Keratinocyte (primary cell): ENCODE data around the gene ABR. TPM values are rescaled to one million over a fixed set of nuclear protein-coding genes. Genes with fewer than 3 reads are reported as not detected.

Source experiments
- DNase-seq: peaks from one replicate; pipeline ENCODE4 v3.0.0-alpha.2; 2011; ENCODE audit warnings: low read depth, missing footprints, low spot score
- FAIRE-seq: peaks from 2 replicates; lab custom pipeline; 2011; peaks lifted over from hg19 to GRCh38; lab: Jason Lieb, UNC
- H2AFZ ChIP-seq: 2 replicates; pipeline ENCODE4 v1.6.0; 2012; ENCODE audit warnings: low read length, control low read depth, inconsistent platforms; ENCODE audit not compliant: control insufficient read depth
- H3K27ac ChIP-seq: 2 replicates; pipeline ENCODE4 v1.5.1; 2011; ENCODE audit warnings: low read length; ENCODE audit not compliant: control insufficient read depth, insufficient read depth
- H3K27me3 ChIP-seq: 3 replicates; pipeline ENCODE4 v1.6.0; 2011; ENCODE audit warnings: low read length; ENCODE audit not compliant: control insufficient read depth, insufficient read depth; ENCODE audit errors: extremely low read depth
- H3K36me3 ChIP-seq, 2 experiments: 2 replicates in 1 of 2; 3 replicates in 1 of 2; pipeline ENCODE4 v1.5.1; 2011; ENCODE audit warnings: low read length in 2 of 2, mild to moderate bottlenecking in 1 of 2; ENCODE audit not compliant: control insufficient read depth in 2 of 2, insufficient read depth in 2 of 2; ENCODE audit errors: extremely low read depth in 1 of 2
- H3K4me1 ChIP-seq: 3 replicates; pipeline ENCODE4 v1.5.1; 2011; ENCODE audit warnings: low read length; ENCODE audit not compliant: control insufficient read depth, insufficient read depth; ENCODE audit errors: extremely low read depth
- H3K4me2 ChIP-seq: 3 replicates; pipeline ENCODE4 v1.6.0; 2011; ENCODE audit warnings: low read depth, low read length; ENCODE audit not compliant: control insufficient read depth, insufficient read depth; ENCODE audit errors: extremely low read depth
- H3K4me3 ChIP-seq, 3 experiments: fragments of 200-600 bp in 1 of 3; sonication (generic) in 1 of 3; 2 replicates in 2 of 3; 3 replicates in 1 of 3; pipeline ENCODE4 v1.5.1; 2011 to 2016; ENCODE audit warnings: low read length in 3 of 3, mild to moderate bottlenecking in 3 of 3, control low read depth in 2 of 3, inconsistent platforms in 1 of 3, low read depth in 1 of 3, mixed read lengths in 1 of 3, mixed run types in 1 of 3, moderate library complexity in 1 of 3; ENCODE audit not compliant: control insufficient read depth in 2 of 3, insufficient read depth in 2 of 3; ENCODE audit errors: extremely low read depth in 1 of 3
- H3K79me2 ChIP-seq: 2 replicates; pipeline ENCODE4 v1.6.0; 2012; ENCODE audit warnings: low read length; ENCODE audit not compliant: control insufficient read depth, insufficient read depth
- H3K9ac ChIP-seq: 3 replicates; pipeline ENCODE4 v1.6.0; 2011; ENCODE audit warnings: low read length; ENCODE audit not compliant: control insufficient read depth, insufficient read depth; ENCODE audit errors: extremely low read depth
- H3K9me1 ChIP-seq: 3 replicates; pipeline ENCODE4 v1.6.0; 2011; ENCODE audit warnings: low read length; ENCODE audit not compliant: control insufficient read depth, insufficient read depth; ENCODE audit errors: extremely low read depth
- H3K9me3 ChIP-seq: 2 replicates; pipeline ENCODE4 v1.5.1; 2012; ENCODE audit warnings: low read depth, low read length; ENCODE audit not compliant: control insufficient read depth
- H4K20me1 ChIP-seq: 3 replicates; pipeline ENCODE4 v1.6.0; 2011; ENCODE audit warnings: low read length; ENCODE audit not compliant: control insufficient read depth, insufficient read depth; ENCODE audit errors: extremely low read depth
- CTCF ChIP-seq, 3 experiments: IDR thresholded peaks in 1 of 3; conservative IDR thresholded peaks in 1 of 3; optimal IDR thresholded peaks in 1 of 3; 2 replicates in 2 of 3; 3 replicates in 1 of 3; pipeline versions ENCODE3 to v1.5.1; 2011; ENCODE audit warnings: low read length in 3 of 3, mild to moderate bottlenecking in 3 of 3, moderate library complexity in 2 of 3, control low read depth in 1 of 3, inconsistent platforms in 1 of 3; ENCODE audit not compliant: insufficient read depth in 2 of 3; ENCODE audit errors: extremely low read depth in 1 of 3
- EZH2 ChIP-seq: IDR thresholded peaks from one replicate; pipeline ENCODE4 v1.6.1; 2012; ENCODE audit warnings: inconsistent platforms, mild to moderate bottlenecking, low read length, moderate library complexity
- dilution Hi-C: fragments of 300-500 bp; cut with MboI; formaldehyde crosslinking; loops from one replicate; pipeline ENCODE4 v1.7.0; 2020; ENCODE audit warnings: low sequenced_read_pairs; ENCODE audit not compliant: extremely low pct_ligation_motif_present
- polyA plus RNA-seq, 5 experiments: library from polyadenylated mRNA; depleted of rRNA in 3 of 5; stranded (reverse) in 3 of 5; stranded (forward) in 1 of 5; unstranded in 1 of 5; fragments of >200 nt; gene quantifications; 1 replicate in 1 of 5; 2 replicates in 3 of 5; 3 replicates in 1 of 5; pipeline versions ENCODE4 v1.2.1 to v1.2.3, GENCODE V29; 2011 to 2012; ENCODE audit warnings: missing spikeins in 2 of 5, low read depth in 1 of 5, low replicate concordance in 1 of 5

The ABR gene
- polyA plus RNA-seq, 1 donor (not counting 4 experiments of a cell fraction or from before 2014, with no cell fraction given), result 17.3 TPM

GRCh38 chr17:1025733-1026598 is 153.8 kb downstream of the ABR start:
- H3K36me3 ChIP-seq, result no peaks in the 10 kb centered on the region
- FAIRE-seq (no peak), DNase-seq (no peak)
- no peaks in the 10 kb centered on the region for H3K9me3 ChIP-seq
- H3K9me1 ChIP-seq, result no peaks in the 10 kb centered on the region
- H4K20me1 ChIP-seq, result peaks cover 5% of the 10 kb centered on the region
- dilution Hi-C loops, result no loop called here
- H3K9ac ChIP-seq, result no peak overlapping the region
- no peak for TF ChIP-seq CTCF (optimal IDR thresholded peaks at IDR 0.05 in 1 of 3, IDR thresholded peaks at IDR 0.05 in 1 of 3, conservative IDR thresholded peaks at IDR 0.05 in 1 of 3; ENCODE audit: extremely low read depth in 1 of 3, insufficient read depth in 2 of 3, low read length in 3 of 3)
- no peak for TF ChIP-seq EZH2
- no peak overlapping the region for H3K4me2 ChIP-seq
- no peak overlapping the region for H3K27ac ChIP-seq
- no peak overlapping the region for H2AFZ ChIP-seq
- H3K4me3 ChIP-seq, result no peak overlapping the region
- no peaks in the 10 kb centered on the region for H3K4me1 ChIP-seq
- H3K79me2 ChIP-seq, result no peaks in the 10 kb centered on the region
- H3K27me3 ChIP-seq, result no peaks in the 10 kb centered on the region

- H3K4me3 ChIP-seq, result no peak overlapping the region
- H3K36me3 ChIP-seq, result no peaks in the 10 kb centered on the region
- H3K27me3 ChIP-seq, result no peaks in the 10 kb centered on the region
- H3K9me3 ChIP-seq, result no peaks in the 10 kb centered on the region
- no peak overlapping the region for H3K4me2 ChIP-seq
- H3K4me1 ChIP-seq, result no peaks in the 10 kb centered on the region
- no peak overlapping the region for H3K27ac ChIP-seq
- TF ChIP-seq EZH2, result no peak
- TF ChIP-seq CTCF (optimal IDR thresholded peaks at IDR 0.05 in 1 of 3, IDR thresholded peaks at IDR 0.05 in 1 of 3, conservative IDR thresholded peaks at IDR 0.05 in 1 of 3; ENCODE audit: extremely low read depth in 1 of 3, insufficient read depth in 2 of 3, low read length in 3 of 3), result no peak
- peaks cover under 1% of the 10 kb centered on the region for H4K20me1 ChIP-seq
- no peaks in the 10 kb centered on the region for H3K9me1 ChIP-seq
- H3K9ac ChIP-seq, result no peak overlapping the region
- FAIRE-seq, result no peak
- DNase-seq, result no peak
- H3K79me2 ChIP-seq, result no peaks in the 10 kb centered on the region
- H2AFZ ChIP-seq, result no peak overlapping the region
- dilution Hi-C loops, result no loop called here
These were observed 155.7 kb downstream of the ABR start for GRCh38 chr17:1024076-1024475.
